ENCODE results near the gene THPO. TPM values are rescaled to one million over a fixed set of nuclear protein-coding genes. Genes with fewer than 3 reads are reported as not detected.

Gene THPO
- total and polyA plus RNA-seq, 9 of the 15 experiments (the other 6 are each of a cell fraction or from before 2014, with no cell fraction given) = 0.11 to 1.1 (median 0.35) TPM; not detected in 1

DNA sequence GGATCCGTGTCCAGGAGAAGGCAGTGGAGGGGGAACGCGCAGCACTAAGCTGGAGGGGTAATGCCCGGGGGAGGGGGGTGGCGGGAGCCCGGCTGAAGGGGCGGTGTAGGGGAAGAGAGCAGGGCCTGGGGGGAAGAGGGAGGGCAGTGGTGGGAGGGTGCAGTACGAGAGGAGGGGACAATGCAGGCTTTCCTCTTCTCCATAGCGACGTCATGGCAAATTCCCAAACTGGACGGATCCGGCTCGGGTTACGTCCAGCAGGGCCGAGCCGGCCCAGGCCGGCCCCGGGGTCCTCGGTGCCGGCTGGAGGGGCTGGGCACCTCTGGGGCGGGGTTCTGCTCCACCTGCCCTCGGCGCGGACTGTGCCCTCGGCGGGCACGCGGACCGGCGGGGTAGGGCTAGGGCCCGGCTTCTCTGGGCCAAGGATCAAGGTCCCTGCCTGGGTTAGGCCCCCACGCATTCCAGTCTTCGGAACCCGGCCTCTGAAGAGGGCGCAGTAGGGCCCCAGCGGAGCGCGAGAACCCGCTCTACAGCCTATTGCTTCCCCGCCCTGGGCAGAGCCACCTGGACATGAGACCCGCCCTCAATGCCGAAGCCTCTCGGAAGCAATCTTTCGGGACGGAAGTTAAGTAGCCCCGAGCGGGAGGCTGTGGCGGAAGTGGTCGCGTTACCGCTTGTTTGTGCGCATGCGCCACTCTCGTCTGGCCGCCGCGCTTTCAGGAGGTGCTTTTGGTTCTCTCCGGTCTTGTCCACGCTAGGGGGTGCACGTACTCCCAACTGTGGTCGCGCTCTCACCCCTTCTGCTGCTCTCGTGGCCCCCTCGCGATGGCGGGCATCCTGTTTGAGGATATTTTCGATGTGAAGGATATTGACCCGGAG, 15.1 kb downstream of the THPO start (continued):
- TF ChIP-seq, protein P1, sequence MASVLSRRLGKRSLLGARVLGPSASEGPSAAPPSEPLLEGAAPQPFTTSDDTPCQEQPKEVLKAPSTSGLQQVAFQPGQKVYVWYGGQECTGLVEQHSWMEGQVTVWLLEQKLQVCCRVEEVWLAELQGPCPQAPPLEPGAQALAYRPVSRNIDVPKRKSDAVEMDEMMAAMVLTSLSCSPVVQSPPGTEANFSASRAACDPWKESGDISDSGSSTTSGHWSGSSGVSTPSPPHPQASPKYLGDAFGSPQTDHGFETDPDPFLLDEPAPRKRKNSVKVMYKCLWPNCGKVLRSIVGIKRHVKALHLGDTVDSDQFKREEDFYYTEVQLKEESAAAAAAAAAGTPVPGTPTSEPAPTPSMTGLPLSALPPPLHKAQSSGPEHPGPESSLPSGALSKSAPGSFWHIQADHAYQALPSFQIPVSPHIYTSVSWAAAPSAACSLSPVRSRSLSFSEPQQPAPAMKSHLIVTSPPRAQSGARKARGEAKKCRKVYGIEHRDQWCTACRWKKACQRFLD (CRISPR knock-in tag; IDR thresholded peaks at IDR 0.05) = no peak
- TF ChIP-seq SIN3A (IDR thresholded peaks at IDR 0.05; ENCODE audit: borderline replicate concordance in 2 of 2, control insufficient read depth in 1 of 2, low read depth in 2 of 2, low read length in 2 of 2) (peak; percentile 61 to 85; a peak in 3 of 4 replicates), ZZZ3 (IDR thresholded peaks at IDR 0.05) (no peak), ZNF583 (CRISPR knock-in tag; IDR thresholded peaks at IDR 0.05) (no peak; the same call in 1 of the 2 replicates), HNRNPK (IDR thresholded peaks at IDR 0.05; ENCODE audit: low read depth, low read length, poor library complexity, severe bottlenecking) (no peak), CTBP1 (IDR thresholded peaks at IDR 0.05; ENCODE audit: borderline replicate concordance) (peak; percentile 72), STAT6 (CRISPR knock-in tag; IDR thresholded peaks at IDR 0.05) (no peak), CREM (IDR thresholded peaks at IDR 0.05; ENCODE audit: low read depth) (peak; percentile 86), TAF15 (IDR thresholded peaks at IDR 0.05; ENCODE audit: low read depth, low read length) (no peak), ETS1 (conservative IDR thresholded peaks at IDR 0.05; ENCODE audit: control insufficient read depth, low read depth, low read length) (peak; percentile 47; the same call in 1 of the 2 replicates), MCM7 (IDR thresholded peaks at IDR 0.05) (no peak), DPF2 (IDR thresholded peaks at IDR 0.05) (peak; percentile 42; the same call in 1 of the 2 replicates), HIVEP1 (CRISPR knock-in tag; IDR thresholded peaks at IDR 0.05) (no peak), CAMTA2 (CRISPR knock-in tag; conservative IDR thresholded peaks at IDR 0.05) (no peak; the same call in 1 of the 2 replicates), ZNF398 (CRISPR knock-in tag; IDR thresholded peaks at IDR 0.05) (no peak)
- TF ChIP-seq, protein P2, sequence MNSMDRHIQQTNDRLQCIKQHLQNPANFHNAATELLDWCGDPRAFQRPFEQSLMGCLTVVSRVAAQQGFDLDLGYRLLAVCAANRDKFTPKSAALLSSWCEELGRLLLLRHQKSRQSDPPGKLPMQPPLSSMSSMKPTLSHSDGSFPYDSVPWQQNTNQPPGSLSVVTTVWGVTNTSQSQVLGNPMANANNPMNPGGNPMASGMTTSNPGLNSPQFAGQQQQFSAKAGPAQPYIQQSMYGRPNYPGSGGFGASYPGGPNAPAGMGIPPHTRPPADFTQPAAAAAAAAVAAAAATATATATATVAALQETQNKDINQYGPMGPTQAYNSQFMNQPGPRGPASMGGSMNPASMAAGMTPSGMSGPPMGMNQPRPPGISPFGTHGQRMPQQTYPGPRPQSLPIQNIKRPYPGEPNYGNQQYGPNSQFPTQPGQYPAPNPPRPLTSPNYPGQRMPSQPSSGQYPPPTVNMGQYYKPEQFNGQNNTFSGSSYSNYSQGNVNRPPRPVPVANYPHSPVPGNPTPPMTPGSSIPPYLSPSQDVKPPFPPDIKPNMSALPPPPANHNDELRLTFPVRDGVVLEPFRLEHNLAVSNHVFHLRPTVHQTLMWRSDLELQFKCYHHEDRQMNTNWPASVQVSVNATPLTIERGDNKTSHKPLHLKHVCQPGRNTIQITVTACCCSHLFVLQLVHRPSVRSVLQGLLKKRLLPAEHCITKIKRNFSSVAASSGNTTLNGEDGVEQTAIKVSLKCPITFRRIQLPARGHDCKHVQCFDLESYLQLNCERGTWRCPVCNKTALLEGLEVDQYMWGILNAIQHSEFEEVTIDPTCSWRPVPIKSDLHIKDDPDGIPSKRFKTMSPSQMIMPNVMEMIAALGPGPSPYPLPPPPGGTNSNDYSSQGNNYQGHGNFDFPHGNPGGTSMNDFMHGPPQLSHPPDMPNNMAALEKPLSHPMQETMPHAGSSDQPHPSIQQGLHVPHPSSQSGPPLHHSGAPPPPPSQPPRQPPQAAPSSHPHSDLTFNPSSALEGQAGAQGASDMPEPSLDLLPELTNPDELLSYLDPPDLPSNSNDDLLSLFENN (IDR thresholded peaks at IDR 0.05; ENCODE audit: low read depth in 2 of 2, low read length in 2 of 2) = no peak

Data from K562 (cell line).